ENCODE data around the gene TVP23C.
"Not testable (repeated sequence)": the region's sequence is repeated elsewhere in the genome, so short reads cannot be mapped to it uniquely, and the experiment has no call there.

Gene TVP23C

GRCh38 chr17:15563375-15563857 lies at the start of gene TVP23C:
Gene TVP23C, minus strand, starts transcription at chr17:15563483. Its CDS starts 35 bp downstream, at chr17:15563448.
- not testable (repeated sequence) for FAIRE-seq

GRCh38 chr17:15592960-15593359 lies 29.7 kb upstream of the TVP23C start:
- FAIRE-seq, result not testable (repeated sequence)

GRCh38 chr17:15591986-15592385 lies 28.7 kb upstream of the TVP23C start:
- not testable (repeated sequence) for FAIRE-seq

GRCh38 chr17:15590844-15591243 lies 27.6 kb upstream of the TVP23C start:
- FAIRE-seq, result not testable (repeated sequence)

- FAIRE-seq, result not testable (repeated sequence)
These were observed 26.6 kb upstream of the TVP23C start for GRCh38 chr17:15589544-15590536.

GRCh38 chr17:15588017-15588416 lies 24.7 kb upstream of the TVP23C start:
- FAIRE-seq, result not testable (repeated sequence)

- FAIRE-seq, result not testable (repeated sequence)
These were observed 20.0 kb upstream of the TVP23C start for GRCh38 chr17:15583313-15583712.

GRCh38 chr17:15581462-15581861 lies 18.2 kb upstream of the TVP23C start:
- not testable (repeated sequence) for FAIRE-seq

GRCh38 chr17:15576848-15577247 lies 13.6 kb upstream of the TVP23C start:
- FAIRE-seq, result peak; percentile 27

GRCh38 chr17:15574660-15575059 lies 11.4 kb upstream of the TVP23C start:
- FAIRE-seq, result not testable (repeated sequence)

GRCh38 chr17:15573870-15574269 lies 10.6 kb upstream of the TVP23C start:
- not testable (repeated sequence) for FAIRE-seq

GRCh38 chr17:15562613-15563374 lies 489 bp downstream of the TVP23C start:
- FAIRE-seq, result peak; percentile 17

GRCh38 chr17:15561439-15561838 lies 1.8 kb downstream of the TVP23C start:
- not testable (repeated sequence) for FAIRE-seq

- not testable (repeated sequence) for FAIRE-seq
These were observed 4.7 kb downstream of the TVP23C start for GRCh38 chr17:15558403-15559105.

GRCh38 chr17:15557334-15557832 lies 5.9 kb downstream of the TVP23C start:
- FAIRE-seq, result not testable (repeated sequence)

- not testable (repeated sequence) for FAIRE-seq
These were observed 10.4 kb downstream of the TVP23C start for GRCh38 chr17:15552932-15553331.

- FAIRE-seq, result not testable (repeated sequence)
These were observed 13.7 kb downstream of the TVP23C start for GRCh38 chr17:15549552-15549951.

GRCh38 chr17:15546604-15547003 lies 16.7 kb downstream of the TVP23C start:
- FAIRE-seq, result peak; percentile 70

- not testable (repeated sequence) for FAIRE-seq
These were observed 22.7 kb downstream of the TVP23C start for GRCh38 chr17:15540371-15541219.

GRCh38 chr17:15533122-15533521 lies 30.2 kb downstream of the TVP23C start:
- not testable (repeated sequence) for FAIRE-seq
